DLD1 (cell line): ENCODE results near the gene APP.

Experiments
- in situ Hi-C: cut with HindIII; loops from 2 replicates; pipeline ENCODE4 v1.10.0; 2017; ENCODE audit warnings: low sequenced_read_pairs

Gene APP

DNA sequence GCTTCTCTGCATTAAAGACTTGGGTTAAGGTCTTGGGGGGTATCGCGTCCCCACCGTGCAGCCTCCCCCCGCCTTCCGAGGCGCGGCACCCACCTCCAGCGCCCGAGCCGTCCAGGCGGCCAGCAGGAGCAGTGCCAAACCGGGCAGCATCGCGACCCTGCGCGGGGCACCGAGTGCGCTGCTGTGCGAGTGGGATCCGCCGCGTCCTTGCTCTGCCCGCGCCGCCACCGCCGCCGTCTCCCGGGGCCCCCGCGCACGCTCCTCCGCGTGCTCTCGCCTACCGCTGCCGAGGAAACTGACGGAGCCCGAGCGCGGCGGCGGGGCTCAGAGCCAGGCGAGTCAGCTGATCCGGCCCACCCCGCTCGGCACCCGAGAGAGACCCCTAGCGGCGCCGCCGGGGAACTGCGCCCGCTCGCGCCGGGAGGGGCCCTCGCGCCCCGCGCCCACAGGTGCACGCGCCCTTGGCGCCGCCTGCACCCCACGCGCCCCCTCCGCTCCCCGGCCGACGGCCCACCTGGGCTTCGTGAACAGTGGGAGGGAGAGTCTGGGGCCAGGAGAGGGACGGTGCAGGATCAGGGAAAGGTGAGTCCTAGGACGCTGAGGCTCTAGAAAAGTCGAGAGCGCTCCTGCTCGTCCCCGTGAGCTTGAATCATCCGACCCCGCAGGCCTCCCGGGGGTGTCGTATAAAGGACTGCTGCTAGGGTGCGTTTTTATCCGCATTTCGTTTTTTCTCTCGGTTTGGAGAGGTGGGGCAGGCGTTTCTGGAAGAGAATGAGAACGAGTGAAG is at the start of gene APP:
TSS of gene APP (minus strand) at position 300 of the 787 bp plus-strand sequence. CDS start at position 150, 150 bp downstream.
- in situ Hi-C loops, result no loop called here

DNA sequence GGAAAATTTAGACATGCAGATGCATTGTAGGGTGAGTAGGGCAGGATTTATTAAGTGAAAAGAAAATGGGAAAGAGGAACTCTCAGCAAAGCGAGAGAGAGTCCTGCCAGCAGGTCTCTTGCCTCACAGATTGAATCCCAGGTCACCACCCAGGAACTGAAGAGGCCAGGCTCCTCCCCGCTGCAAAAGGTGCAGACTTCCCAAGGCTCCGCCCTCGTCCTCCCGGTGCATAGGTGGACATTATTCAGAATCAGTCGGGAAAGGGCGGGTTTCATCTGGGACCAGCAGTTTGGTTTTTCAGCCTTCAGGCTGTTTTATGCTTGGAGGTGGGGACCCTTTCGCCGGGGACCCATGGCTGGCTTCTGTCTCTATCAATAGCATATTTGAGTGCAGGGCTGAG is 41.6 kb upstream of the APP start:
- in situ Hi-C loops, result no loop called here

DNA sequence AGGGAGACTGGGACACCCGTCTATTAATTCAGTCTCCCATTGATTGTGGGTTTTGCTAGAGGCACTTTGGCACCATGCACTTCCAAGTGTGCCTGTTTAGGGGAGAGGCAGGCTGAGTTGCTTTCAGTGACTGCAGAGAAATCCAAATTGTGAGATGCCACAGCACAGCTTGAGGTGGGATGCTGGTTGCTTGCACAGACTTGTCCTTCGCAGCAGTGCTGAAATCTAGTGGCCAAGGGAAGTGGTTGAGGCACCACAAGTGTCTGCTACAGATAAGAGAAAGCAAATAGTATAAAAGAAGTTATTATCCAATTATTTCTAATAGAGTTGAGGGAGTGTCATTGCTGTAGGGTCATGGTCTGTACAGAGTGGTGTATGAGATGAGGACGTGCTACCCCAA is 40.0 kb upstream of the APP start:
- in situ Hi-C loops, result no loop called here

DNA sequence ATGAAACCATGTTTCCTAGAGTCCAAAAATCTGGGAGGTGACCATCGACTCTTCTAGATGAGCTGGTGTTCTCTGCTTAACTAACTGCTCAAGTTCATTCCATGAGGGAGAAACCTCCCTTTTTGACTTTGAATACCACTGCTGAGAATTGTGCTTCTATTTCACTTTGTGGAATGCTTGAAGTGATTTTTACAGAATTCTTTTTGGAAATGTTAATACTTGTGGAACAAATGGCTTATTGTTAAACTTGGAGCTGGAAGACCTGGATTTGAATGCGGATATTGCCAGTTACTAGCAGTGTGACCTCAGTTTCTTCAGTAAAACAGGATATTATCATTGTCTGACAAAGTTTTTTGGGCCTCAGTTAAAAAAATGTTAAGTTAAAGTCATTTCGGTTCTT is 36.5 kb upstream of the APP start:
- in situ Hi-C loops, result no loop called here

DNA sequence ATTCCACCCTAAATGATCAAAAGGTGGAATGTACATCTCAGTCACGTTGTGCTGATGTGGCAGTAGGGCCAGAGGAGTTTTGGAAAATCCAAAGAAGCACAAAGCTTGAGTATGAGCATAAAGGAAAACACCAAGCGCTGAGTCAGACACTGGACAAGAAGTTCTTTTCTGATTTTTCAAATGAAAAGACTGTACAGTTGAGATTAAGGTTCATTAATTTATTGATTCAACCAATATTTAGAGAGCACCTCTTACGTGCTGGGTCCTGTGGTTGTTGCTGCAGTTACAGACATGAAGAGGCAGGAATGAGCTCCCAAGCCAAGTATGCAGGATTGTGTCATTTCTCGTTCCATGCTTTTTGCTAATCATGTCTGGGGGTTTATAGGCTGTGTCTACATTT is 28.9 kb upstream of the APP start:
- in situ Hi-C loops, result no loop called here

DNA sequence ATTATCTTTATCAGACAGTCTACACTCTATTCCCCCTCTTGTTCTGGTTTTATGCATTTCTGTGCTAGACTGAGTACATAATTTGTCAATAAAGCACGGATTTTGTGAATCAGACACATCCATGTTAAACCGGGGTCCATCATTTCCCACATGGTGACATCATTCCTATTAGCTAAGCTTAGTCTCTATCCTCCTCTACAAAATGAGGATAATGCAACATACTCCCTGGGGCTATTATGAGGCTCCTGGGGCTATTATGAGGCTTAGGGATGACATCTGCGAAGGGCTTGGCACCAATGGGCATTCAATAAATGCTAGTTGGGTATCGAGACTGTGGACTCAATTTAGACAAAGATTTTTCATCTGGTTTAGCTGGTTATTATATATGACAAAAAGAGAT is 25.1 kb upstream of the APP start:
- in situ Hi-C loops, result no loop called here

DNA sequence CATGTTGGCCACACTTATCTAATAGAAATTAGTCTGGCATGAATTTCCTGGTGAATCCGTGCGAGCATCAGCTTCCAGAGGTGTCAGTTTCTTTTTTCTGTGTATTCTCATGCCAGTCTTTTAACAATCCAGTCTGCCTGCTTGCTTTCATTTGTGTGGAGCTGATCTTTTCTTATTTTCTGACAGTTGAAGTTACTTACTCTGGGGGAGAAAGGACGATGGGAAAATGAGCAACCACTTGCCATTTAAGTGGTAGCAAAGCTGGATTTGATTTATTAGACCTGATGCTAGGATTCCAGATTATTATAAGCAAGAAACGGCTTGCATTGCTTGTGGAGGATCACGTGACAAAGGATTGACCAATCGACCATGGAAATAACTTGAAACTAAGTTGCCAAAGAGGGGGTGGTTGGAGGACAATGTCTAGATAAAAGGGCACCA is 24.3 kb upstream of the APP start:
- in situ Hi-C loops, result no loop called here

DNA sequence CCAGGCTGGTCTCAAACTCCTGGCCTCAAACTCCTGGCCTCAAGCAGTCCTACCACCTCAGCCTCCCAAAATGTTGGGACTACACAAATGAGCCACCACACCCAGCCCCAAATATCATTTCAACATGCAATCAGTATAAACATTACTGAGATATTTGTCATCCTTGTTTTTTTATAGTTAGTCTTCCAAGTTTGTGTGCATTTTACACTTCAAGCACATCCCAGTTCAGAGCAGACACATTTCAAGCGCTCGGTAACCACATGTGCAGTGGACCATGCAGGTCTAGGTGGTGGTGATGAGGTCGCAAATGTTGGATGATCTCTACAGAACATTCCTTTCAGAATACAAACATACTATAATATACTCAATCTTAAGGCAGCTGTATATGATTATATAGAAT is 23.8 kb upstream of the APP start:
- in situ Hi-C loops, result no loop called here

DNA sequence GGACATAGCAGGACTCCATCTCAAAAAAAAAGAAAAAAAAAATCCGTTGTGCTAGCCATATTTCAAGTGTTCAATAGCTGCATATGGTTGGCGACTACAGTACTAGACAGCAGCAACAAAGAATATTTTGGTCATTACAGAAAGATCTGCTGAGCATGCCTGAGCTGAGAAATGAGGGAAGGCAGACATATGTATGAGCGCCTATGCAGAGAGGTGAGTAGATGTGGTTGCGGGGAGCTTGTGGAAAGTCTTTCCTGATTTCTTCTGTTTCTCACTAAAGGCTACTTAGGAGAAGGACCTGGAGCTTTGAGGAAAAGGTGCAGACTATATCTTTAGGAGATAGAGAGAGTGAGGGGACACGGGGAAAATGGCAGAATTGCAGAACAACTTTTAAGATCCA is 21.0 kb upstream of the APP start:
- in situ Hi-C loops, result no loop called here

DNA sequence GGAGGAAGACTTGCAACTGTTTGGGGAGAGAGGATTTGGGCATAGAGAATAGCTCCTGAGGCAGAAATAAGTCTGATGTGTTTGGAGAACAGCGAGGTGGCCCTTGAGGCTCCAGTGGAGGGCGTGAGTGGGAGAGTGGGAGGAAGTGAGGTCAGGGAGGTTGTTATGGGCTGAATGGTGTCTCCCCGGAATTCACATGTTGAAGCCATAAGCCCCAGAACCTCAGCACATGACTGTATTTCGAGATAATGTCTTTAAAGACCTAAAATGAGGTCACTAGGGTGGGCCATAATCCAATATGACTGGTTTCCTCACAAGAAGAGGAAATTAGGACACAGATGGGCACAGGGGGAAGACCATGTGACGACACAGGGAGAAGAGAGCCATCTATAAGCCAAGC is 17.9 kb upstream of the APP start:
- in situ Hi-C loops, result no loop called here

DNA sequence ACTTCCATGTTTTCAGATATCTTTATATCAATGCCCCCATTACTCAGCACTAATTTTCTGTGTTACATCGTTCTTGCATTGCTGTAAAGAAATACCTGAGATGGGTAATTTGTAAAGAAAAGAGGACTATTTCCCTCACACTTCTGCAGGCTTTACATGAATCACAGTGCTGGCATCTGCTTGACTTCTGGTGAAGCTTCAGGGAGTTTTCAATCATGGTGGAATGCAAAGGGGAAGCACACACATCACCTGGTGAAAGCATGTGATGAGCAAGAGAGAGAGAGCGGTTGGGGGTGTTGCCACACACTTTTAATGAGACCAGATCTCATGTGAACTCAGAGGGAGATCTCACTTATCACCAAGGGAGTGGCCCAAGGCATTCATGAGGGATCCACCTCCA is 14.9 kb upstream of the APP start:
- in situ Hi-C loops, result no loop called here

DNA sequence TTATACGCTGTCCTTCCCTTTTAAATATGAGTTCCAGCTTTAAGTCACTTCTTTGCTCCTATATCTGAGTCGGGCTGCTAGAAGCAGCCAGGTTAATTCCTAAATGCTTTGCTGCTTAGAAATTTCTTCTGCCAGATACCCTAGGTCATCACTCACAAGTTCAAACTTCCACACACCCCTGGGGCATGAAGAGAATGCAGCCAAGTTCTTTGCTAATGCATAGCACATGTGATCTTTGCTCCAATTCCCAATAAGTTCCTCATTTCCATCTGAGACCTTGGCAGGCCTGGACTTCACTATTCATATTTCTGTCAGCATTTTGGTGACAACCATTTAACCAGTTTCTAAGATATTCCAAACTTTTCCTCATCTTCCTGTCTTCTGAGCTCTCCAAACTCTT is 14.5 kb upstream of the APP start:
- in situ Hi-C loops, result no loop called here

DNA sequence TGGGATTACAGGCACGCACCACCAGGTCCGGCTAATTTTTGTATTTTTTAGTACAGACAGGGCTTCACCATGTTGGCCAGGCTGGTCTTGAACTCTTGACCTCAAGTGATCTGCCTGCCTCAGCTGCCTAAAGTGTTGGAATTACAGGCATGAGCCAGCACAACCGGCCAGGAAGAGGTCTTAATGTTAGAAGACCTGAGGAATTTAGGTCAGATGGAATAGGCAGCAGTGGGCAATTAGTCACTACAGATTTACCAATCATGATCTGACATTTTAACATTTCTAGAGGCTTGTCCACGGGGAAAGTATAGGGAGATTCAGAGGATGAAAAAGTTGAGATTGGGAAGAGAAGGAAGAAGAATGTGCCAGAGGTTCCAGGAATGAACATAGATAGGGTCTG is 8.9 kb upstream of the APP start:
- in situ Hi-C loops, result no loop called here

DNA sequence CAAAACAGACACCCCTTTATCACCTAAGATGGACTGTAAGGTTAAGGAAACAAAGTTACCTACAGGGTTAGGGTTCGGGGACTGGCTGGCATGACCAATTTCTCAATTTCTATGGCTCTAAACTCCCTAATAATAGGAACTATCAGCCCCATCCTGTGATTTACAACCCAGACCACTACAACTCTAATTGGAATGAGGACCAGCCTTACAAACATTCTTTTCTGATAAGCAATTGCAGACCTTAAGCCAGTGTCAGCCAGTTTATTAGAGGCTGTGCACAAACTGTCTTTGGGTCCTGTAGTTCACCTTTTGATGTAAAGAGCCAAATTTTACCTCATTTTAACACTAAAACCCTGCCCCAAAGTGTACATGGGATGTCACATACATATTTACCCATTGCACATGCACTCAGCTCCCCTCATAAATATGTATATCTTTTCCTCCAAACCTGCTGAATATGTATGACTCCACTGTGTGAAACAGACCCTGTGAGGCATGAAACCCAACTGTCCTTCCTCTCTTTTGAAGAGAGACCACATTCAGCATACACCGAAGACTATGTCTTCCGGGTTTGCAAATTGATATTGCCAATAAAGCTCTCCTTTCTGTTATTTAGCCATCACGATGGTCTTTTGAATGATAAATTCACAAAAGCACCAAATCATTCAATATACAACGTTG is 7.3 kb upstream of the APP start:
- in situ Hi-C loops, result no loop called here

DNA sequence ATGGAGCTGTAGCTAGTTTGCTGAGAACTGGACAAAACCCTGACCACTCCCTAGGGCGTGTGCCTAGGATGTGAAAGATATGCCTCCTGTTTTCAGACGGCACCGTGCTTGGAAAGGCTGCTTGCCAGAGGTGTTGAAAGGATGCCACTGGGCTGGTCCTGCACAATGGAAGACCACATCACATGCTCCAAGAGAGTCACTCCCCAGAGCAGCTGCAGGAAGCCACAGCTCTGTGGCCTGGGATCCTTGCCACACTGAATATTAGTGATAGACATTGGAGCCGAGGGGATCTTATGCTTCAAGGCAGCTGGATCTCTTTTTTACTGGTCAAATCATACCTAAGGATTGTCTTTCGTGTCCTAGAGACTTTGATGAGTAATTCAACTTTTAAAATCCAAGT is 6.6 kb upstream of the APP start:
- in situ Hi-C loops, result no loop called here

DNA sequence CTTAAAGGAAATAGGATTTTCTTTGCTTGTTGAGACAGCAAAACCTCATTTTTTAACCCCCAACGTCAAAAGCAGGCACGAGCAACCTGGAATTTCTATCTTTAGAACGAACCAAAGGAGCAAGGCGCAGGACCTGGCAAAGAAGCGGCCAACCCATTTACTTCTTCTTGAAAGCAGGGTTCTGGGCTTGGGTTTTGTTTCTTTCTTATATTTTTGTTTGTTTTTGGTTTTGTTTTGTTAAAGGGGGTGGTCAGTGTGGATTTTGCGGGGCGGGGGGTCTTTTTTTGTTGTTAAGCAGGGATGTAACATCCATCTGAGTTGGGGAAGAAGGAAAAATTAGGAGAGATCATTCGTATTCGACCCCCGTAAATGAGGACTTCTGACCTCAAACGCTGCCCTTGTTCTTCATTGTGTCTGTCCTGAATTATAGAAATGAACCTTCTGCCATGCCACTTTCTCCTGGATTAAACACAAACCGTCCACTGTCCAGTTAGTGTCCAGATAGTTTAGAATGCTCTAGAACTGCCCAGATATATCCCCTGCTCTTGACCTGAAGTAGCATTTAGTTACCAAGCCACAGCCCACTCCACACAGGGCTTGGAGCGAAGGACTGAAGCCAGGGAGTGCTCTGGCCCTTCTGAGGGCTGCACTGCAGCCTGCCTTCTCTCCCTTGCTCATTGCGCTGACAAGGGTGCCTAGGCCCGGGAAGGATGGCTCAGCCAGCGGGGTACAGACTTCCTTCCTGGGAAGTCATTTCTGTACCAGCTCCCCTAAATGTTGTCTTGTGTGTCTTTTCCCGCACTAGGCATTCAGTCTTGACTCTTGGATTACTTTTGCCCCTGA is 909 bp upstream of the APP start:
- in situ Hi-C loops, result no loop called here

DNA sequence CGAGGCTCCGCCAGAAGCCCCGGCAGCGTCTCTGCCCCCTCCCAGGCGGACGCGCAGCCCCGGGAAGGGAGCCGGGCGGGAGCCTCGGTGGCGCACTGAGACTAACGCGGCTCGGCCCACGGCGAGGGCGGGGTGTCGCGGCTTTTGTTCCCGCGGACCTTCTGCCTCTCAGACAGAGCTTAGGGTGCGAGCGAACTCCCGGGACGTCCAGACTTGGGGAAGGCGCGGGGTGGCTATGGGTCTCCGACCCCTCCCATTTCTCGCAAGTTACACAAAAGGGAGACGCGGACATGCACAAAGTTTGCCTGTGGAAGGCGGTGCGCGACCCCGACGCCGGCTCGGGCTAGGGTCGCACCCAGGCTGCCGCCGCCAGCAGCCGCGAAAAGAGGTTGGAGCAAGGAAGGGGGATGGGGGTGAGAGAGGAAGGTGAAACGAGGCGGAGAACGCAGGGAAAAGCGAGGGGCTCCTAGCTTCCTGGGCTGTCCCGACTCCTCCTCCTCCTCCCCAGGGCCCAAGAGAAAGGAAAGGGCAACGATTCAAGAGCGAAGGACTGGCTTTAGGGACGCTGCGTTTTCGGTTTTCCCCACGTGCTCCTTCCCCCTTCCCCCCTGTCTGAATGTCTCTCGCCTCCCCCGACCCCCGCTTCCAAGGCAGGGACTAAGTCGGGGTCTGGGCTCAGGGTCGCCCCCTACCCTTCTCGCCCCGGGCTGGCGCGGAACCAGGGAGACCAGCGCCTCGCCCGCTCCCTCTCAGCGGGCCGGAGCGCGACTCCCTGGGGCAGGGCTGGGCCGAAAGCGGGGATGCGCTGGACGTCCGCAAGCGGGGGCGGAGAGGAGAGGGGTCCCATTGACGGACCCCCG is 729 bp downstream of the APP start:
- in situ Hi-C loops, result loop anchor here (10.0 kb wide), 1 partner anchor 275 kb away; no protein-coding TSS in a partner anchor

DNA sequence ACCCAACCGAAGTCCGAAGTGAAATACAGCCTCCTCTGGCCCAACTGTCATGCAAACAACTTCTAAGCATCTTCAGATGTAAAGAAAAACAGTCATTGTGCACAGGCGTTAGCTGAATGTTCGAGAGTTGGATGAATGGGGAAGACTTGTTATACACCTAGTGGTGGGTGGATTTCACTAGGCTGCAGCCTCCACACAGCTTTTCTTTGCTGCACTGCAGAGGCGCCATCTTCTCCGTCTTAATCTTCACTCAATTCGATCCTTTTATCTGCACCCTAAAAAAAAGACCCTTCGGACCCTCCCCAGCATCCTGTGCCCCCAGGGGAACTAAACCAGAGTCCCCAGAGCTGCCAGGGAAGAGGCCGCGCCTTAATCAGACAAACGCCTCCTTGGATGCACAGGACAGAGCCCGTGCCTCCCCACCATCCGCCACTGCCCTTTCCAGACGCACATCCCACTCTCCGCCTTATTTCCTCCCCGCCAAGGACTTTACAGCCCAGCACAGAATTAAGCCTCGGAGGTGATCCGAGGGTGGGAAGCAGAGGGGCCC is 1.4 kb downstream of the APP start:
- in situ Hi-C loops, result loop anchor here (10.0 kb wide), 1 partner anchor 274 kb away; no protein-coding TSS in a partner anchor

DNA sequence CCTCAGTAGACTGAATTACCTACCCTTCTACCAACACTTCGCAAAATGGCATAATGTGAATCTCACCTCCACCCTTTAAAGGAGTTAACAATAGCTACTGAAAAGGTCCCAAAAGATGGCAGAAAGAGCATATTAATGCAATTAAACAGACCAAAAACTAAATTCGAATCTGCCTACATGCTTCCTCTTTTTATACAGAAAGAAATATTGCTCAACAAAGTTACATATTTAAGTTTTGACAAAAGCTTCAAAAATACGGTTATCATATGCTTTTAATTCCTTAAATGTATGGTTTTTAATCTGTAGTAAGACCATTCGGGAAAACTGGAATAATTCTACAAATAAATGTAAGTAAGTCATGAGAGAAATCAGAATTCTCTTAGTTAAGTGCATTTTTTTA is 2.2 kb downstream of the APP start:
- in situ Hi-C loops, result loop anchor here (10.0 kb wide), 1 partner anchor 274 kb away; no protein-coding TSS in a partner anchor

DNA sequence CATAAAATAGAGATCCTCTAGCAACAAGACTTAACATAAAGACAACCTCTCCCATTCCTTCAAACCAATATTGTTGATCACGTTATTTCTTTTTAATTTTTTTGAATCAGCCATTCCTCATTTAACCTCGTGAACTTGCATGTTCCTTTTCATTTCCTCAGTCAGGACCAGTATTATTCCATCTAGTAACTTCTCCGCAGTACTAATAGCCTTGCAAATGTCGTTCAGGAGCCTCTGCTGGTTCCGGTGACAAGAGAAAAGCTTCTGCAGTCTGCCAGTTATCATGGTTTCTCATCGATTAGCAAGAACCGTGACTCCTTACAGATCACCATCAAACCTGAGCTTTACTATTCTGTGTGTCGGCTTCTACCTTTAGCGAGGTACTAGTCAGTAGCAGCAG is 3.0 kb downstream of the APP start:
- in situ Hi-C loops, result loop anchor here (10.0 kb wide), 1 partner anchor 273 kb away; no protein-coding TSS in a partner anchor
